Kidney glomerular epithelial cell (primary cell): Measurements from ENCODE around the gene NTM.

ENCODE experiments used
- DNase-seq: peaks from one replicate; lab custom pipeline; 2025; lab: John Stamatoyannopoulos, UW

NTM gene

GRCh38 chr11:131865860-131866259 is 495.4 kb downstream of the NTM start:
- DNase-seq = no peak

GRCh38 chr11:131866535-131867400 is 496.4 kb downstream of the NTM start:
- DNase-seq = no peak

DNA sequence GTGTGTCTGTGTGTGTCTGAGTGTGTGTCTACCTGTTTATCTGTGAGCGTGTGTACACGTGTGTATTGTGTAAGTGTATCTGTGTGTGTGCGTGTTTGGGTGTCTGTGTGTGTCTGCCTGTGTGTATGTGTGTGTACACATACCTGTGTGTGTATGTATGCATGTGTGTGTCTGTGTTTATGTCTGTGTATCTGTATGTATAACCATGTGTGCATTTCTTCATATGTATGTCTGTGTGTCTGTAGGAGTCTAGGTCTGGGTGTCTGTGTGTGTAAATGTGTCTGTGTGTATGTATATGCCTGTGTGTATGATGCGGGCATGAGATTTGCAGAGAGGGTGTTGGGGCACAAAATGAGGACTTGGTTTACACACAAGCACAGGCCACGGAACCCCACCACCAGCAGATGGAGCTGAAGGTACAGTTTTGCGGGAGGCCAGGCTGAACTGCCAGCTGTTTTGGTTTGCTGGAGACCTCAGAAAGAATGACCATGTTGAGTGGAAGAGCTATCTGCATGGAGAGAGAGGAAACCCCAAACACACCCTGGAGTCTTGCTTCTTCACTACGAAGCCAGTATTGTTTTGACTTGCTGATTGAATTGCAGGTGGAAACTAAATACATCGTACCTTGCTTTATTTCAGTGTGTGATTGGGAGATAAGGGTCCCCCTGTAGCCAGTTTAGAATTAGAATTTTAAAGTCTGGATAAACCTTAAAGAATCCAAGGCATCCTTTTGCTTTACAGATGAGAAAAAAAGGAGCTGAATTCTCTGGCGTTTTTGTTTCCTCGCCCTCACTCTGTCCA is 497.2 kb downstream of the NTM start:
- DNase-seq = peak; percentile 73

- no peak for DNase-seq
These were observed 498.5 kb downstream of the NTM start for GRCh38 chr11:131868629-131869507.

DNA sequence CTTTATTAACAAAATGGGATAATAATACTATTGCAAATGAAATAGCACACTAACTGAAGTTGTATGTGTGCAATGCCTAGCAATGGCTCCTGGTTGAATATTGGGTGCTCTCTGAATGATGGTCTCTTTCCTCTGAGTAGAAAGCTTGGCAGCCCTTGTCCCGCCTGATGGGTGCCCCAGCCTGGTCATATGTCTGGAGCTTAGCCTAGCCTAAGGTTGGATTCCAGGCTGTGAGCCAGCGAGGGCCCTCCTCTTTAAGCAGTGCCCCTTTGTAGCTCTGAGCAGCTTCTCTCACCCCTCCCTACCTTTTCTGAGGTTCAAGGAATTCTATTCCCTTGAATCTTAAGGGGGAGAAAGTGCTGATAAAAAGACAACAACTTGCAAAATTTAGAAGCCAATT is 499.9 kb downstream of the NTM start:
- no peak for DNase-seq

DNA sequence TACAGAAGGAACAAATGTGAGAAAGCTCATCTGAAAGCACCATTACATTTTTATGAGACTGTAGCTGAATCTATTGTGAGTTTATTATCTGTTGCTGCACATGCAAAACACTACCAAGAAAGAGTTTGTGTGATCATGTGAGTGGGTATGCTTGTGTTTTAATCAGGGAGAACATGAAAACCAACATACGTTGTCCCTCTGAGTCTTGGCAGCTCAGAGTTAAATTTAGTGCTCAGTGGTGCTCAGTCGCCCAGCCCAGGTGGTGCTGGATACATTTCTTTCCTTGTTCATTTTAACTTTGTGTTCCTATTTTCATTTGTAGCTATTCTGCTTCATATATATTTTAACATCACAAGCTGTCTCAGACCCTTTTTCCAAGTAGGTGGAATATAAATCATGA is 500.6 kb downstream of the NTM start:
- no peak for DNase-seq

DNA sequence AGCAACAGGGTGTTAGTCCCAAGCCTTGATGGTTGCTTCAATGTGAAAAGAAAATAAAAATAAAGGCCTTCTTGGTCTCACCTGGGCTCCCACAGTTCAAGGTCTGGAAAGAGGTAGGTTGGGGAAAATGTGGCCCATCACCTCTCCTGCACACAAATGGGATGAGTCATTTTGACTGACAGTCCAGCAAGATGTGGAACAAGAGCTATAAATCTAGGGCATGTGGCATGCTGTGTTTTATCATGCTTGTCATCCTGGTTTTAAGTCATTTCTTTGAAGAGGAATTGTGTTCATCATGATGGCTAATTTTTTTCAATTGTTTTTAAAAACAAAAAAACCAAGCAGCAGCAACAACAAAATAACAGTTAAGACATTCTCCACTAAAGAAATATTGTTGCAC is 503.7 kb downstream of the NTM start:
- DNase-seq = peak; percentile 22

DNA sequence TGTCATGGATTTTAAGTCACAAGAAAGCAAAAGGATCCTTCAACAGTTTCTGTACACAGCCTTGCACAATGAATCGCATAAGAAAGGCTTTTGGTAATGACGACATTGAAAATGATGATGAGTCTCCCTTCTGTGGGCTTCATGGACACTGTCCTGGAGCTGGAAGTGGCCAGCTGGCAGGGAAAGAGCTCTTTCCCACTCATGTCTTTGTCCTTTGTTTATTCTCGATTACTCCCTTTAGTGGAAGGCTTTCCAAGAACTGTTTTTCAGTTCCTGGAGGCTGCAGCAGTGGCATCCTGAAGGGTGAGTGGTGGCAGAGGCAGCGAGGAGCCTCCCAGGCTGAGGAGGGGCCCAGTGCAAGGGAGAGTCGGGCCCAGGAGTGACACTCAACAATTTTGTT is 505.2 kb downstream of the NTM start:
- DNase-seq = no peak

DNA sequence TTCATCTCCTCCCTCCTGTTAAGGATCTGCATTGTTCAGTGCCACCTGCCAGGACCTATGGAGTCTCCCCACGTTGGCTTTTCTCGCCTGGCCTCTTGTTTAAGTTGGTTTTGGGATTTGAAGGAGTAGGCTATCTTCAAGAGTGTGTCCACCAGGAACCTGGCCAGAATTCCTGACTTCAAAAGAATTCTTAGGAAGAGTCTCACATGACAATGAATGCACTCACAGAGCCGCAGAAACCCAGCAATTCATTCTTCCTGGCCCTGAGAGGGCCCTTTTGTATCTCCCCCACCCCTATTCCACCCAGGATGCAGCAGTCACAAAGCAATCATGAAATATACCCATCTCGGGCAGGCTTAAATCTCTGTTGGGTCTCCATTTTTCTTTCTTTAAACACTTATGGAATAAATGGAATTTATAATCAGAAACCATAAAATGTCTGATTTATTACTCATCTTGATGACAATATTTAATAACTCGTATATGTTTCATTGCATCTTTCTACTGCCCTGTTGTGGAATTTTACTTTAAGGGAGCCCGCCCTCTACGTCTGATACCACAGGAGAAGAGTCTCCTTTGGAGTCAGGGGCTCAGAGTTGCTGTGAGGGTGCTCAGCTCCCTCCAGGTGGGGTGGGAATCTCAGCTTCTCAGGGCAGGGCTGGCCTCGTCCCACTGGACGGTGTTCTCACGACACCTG is 507.0 kb downstream of the NTM start:
- DNase-seq = no peak

GRCh38 chr11:131880316-131880715 is 509.9 kb downstream of the NTM start:
- DNase-seq = no peak

- DNase-seq = peak; percentile 48
These were observed 510.6 kb downstream of the NTM start for GRCh38 chr11:131880976-131881375.

- DNase-seq = no peak
These were observed 512.9 kb downstream of the NTM start for GRCh38 chr11:131883332-131883731.

GRCh38 chr11:131884461-131885073 is 514.2 kb downstream of the NTM start:
- DNase-seq = peak; percentile 83

GRCh38 chr11:131885431-131885830 is 515.0 kb downstream of the NTM start:
- DNase-seq = no peak

DNA sequence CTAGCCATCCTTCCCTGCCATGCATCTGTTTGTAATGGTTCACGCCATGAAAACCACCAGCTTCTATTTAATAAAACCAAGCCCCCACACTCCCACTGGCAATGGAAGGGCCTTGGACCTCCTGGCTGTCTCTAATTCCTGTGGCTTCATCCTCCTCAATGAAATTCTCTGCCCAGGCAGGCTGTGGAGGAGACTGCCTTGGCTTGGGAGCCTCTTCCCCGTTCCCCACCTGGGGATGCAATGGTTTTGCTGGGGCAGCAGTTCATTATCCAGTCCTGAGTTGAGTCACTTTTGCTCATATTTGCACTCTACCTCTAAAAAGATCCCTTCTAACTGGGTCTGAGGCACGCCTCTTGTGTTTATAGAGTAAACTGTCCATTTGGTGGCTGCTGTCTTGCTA is 515.8 kb downstream of the NTM start:
- DNase-seq = peak; percentile 47

GRCh38 chr11:131888230-131888855 is 517.9 kb downstream of the NTM start:
- peak; percentile 82 for DNase-seq

DNA sequence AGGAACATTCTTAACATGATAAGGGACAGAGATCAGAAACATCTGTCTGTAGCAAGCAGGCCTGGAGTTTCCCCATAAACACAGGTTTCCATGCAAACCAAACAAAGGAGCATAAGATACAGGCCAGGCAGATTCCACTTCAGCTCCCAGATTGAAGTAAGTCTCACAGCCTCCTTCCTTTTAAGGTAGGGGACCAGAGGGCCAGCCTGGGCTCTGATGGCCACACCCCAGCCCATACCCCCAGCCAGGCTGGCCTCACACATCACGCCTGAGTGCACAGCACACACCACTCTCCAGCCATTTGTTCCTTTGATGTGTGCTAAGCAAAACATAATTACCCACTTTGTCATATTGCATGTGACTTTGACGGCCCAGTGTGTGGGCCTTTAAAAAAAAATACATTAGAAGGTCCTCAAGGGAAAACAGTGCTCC is 518.7 kb downstream of the NTM start:
- peak; percentile 88 for DNase-seq

- no peak for DNase-seq
These were observed 519.6 kb downstream of the NTM start for GRCh38 chr11:131889760-131890581.

GRCh38 chr11:131893103-131893890 is 522.9 kb downstream of the NTM start:
- no peak for DNase-seq
